Gastrocnemius medialis (tissue), 4 donors: ENCODE measurements around the gene HOXD8.

Experiments
- CTCF ChIP-seq, 5 experiments: fragments of 450-650 bp in 3 of 5; fragments of 200-600 bp in 2 of 5; sonication (generic) in 2 of 5; IDR thresholded peaks in 4 of 5; conservative IDR thresholded peaks in 1 of 5; 1 replicate in 4 of 5; 2 replicates in 1 of 5; pipeline ENCODE4 v1.5.1; 2016 to 2019; ENCODE audit warnings: antibody characterized with exemption in 5 of 5, mild to moderate bottlenecking in 3 of 5, moderate library complexity in 3 of 5
- POLR2A ChIP-seq, 2 donors: fragments of 450-650 bp; IDR thresholded peaks; one replicate each; pipeline ENCODE4 v1.6.1; 2017; ENCODE audit warnings: antibody characterized with exemption in 2 of 2, mild to moderate bottlenecking in 2 of 2, moderate library complexity in 2 of 2

GRCh38 chr2:176106581-176107539, 22.6 kb upstream of the HOXD8 start, which contains the start of gene HOXD11:
- TF ChIP-seq CTCF (IDR thresholded peaks at IDR 0.05 in 4 of 5, conservative IDR thresholded peaks at IDR 0.05 in 1 of 5), result no peak
- TF ChIP-seq POLR2A (IDR thresholded peaks at IDR 0.05), result no peak
